ENCODE data around the gene TSPAN17. TPM values are rescaled to one million over a fixed set of nuclear protein-coding genes. Genes with fewer than 3 reads are reported as not detected.

Gene TSPAN17
- total and polyA plus RNA-seq, 9 of the 15 experiments (the other 6 are each of a cell fraction or from before 2014, with no cell fraction given) = 0.73 to 58.3 (median 34.5) TPM

DNA sequence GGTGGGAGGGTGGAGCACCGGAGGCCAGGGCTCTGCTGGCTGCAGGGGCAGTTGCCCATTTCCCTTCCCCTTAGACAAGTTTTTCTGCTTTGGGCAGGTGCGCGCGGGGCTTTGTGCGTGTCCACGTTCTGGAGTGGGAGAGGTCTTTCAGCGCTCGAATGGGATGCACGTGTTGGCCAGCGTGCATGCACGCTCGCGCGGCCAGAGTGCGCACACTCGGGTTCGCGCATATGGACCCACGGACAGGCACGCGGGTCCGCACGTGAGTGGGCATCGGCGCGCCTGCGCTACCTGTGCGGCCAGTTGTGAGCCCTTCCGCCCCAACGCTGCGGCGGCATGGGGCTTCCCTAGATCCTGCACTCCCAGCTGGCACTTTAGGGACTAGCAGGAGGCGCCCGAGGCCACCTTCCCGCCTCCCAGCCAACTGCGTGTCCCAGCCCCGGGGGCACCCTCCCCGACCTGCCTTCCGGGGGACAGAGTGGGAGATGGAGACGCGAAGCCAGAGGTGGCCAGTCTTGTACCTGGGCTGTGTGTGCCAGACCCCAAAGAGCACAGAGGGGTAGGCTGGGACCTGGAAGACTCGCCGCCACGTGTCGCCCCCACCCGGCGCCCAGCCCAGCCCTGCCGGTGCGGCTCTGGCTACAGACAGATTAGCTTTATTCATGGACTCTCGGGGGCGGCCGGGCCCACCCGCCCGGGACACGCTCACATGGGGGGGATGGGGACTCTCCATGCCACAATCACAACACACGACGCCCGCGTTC lies 27.5 kb upstream of the TSPAN17 start (continued):
- TF ChIP-seq, protein P1, sequence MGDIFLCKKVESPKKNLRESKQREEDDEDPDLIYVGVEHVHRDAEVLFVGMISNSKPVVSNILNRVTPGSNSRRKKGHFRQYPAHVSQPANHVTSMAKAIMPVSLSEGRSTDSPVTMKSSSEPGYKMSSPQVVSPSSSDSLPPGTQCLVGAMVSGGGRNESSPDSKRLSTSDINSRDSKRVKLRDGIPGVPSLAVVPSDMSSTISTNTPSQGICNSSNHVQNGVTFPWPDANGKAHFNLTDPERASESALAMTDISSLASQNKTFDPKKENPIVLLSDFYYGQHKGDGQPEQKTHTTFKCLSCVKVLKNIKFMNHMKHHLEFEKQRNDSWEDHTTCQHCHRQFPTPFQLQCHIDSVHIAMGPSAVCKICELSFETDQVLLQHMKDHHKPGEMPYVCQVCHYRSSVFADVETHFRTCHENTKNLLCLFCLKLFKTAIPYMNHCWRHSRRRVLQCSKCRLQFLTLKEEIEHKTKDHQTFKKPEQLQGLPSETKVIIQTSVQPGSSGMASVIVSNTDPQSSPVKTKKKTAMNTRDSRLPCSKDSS (IDR thresholded peaks at IDR 0.05; ENCODE audit: low read depth, partially characterized antibody) = no peak
- TF ChIP-seq, protein P2, sequence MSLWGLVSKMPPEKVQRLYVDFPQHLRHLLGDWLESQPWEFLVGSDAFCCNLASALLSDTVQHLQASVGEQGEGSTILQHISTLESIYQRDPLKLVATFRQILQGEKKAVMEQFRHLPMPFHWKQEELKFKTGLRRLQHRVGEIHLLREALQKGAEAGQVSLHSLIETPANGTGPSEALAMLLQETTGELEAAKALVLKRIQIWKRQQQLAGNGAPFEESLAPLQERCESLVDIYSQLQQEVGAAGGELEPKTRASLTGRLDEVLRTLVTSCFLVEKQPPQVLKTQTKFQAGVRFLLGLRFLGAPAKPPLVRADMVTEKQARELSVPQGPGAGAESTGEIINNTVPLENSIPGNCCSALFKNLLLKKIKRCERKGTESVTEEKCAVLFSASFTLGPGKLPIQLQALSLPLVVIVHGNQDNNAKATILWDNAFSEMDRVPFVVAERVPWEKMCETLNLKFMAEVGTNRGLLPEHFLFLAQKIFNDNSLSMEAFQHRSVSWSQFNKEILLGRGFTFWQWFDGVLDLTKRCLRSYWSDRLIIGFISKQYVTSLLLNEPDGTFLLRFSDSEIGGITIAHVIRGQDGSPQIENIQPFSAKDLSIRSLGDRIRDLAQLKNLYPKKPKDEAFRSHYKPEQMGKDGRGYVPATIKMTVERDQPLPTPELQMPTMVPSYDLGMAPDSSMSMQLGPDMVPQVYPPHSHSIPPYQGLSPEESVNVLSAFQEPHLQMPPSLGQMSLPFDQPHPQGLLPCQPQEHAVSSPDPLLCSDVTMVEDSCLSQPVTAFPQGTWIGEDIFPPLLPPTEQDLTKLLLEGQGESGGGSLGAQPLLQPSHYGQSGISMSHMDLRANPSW (CRISPR knock-in tag; IDR thresholded peaks at IDR 0.05) = no peak
- TF ChIP-seq SAFB (IDR thresholded peaks at IDR 0.05; ENCODE audit: borderline replicate concordance, low read depth, low read length) (peak; percentile 45; the same call in 1 of the 2 replicates), ZFX (CRISPR knock-in tag; IDR thresholded peaks at IDR 0.05) (no peak), CHD4 (IDR thresholded peaks at IDR 0.05; ENCODE audit: insufficient read depth, insufficient replicate concordance, low read depth, low read length, poor library complexity, severe bottlenecking) (no peak), RUNX1 (IDR thresholded peaks at IDR 0.05; ENCODE audit: low read depth) (no peak), ZNF589 (CRISPR knock-in tag; IDR thresholded peaks at IDR 0.05; ENCODE audit: low read depth) (no peak), SMARCE1 (IDR thresholded peaks at IDR 0.05) (no peak), RFX5 (IDR thresholded peaks at IDR 0.05; ENCODE audit: low read depth, low read length) (no peak)
- TF ChIP-seq, protein P3, sequence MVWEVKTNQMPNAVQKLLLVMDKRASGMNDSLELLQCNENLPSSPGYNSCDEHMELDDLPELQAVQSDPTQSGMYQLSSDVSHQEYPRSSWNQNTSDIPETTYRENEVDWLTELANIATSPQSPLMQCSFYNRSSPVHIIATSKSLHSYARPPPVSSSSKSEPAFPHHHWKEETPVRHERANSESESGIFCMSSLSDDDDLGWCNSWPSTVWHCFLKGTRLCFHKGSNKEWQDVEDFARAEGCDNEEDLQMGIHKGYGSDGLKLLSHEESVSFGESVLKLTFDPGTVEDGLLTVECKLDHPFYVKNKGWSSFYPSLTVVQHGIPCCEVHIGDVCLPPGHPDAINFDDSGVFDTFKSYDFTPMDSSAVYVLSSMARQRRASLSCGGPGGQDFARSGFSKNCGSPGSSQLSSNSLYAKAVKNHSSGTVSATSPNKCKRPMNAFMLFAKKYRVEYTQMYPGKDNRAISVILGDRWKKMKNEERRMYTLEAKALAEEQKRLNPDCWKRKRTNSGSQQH (CRISPR knock-in tag; IDR thresholded peaks at IDR 0.05) = no peak
- TF ChIP-seq, protein P4, sequence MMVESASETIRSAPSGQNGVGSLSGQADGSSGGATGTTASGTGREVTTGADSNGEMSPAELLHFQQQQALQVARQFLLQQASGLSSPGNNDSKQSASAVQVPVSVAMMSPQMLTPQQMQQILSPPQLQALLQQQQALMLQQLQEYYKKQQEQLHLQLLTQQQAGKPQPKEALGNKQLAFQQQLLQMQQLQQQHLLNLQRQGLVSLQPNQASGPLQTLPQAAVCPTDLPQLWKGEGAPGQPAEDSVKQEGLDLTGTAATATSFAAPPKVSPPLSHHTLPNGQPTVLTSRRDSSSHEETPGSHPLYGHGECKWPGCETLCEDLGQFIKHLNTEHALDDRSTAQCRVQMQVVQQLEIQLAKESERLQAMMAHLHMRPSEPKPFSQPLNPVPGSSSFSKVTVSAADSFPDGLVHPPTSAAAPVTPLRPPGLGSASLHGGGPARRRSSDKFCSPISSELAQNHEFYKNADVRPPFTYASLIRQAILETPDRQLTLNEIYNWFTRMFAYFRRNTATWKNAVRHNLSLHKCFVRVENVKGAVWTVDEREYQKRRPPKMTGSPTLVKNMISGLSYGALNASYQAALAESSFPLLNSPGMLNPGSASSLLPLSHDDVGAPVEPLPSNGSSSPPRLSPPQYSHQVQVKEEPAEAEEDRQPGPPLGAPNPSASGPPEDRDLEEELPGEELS (CRISPR knock-in tag; IDR thresholded peaks at IDR 0.05; ENCODE audit: borderline replicate concordance) = no peak; the same call in 1 of the 2 replicates
- TF ChIP-seq, protein P5, sequence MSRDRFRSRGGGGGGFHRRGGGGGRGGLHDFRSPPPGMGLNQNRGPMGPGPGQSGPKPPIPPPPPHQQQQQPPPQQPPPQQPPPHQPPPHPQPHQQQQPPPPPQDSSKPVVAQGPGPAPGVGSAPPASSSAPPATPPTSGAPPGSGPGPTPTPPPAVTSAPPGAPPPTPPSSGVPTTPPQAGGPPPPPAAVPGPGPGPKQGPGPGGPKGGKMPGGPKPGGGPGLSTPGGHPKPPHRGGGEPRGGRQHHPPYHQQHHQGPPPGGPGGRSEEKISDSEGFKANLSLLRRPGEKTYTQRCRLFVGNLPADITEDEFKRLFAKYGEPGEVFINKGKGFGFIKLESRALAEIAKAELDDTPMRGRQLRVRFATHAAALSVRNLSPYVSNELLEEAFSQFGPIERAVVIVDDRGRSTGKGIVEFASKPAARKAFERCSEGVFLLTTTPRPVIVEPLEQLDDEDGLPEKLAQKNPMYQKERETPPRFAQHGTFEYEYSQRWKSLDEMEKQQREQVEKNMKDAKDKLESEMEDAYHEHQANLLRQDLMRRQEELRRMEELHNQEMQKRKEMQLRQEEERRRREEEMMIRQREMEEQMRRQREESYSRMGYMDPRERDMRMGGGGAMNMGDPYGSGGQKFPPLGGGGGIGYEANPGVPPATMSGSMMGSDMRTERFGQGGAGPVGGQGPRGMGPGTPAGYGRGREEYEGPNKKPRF (IDR thresholded peaks at IDR 0.05; ENCODE audit: low read depth, low read length) = no peak
- TF ChIP-seq, protein P6, sequence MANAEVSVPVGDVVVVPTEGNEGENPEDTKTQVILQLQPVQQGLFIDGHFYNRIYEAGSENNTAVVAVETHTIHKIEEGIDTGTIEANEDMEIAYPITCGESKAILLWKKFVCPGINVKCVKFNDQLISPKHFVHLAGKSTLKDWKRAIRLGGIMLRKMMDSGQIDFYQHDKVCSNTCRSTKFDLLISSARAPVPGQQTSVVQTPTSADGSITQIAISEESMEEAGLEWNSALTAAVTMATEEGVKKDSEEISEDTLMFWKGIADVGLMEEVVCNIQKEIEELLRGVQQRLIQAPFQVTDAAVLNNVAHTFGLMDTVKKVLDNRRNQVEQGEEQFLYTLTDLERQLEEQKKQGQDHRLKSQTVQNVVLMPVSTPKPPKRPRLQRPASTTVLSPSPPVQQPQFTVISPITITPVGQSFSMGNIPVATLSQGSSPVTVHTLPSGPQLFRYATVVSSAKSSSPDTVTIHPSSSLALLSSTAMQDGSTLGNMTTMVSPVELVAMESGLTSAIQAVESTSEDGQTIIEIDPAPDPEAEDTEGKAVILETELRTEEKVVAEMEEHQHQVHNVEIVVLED (CRISPR knock-in tag; IDR thresholded peaks at IDR 0.05) = no peak
